GM19328 (cell line): ENCODE data around the gene GTF2IRD1.
"Not testable (repeated sequence)": the region's sequence is repeated elsewhere in the genome, so short reads cannot be mapped to it uniquely, and the experiment has no call there.

Experiments used
- ATAC-seq: cut with Tn5 transposase; IDR thresholded peaks from one replicate; pipeline ENCODE4 v1.9.1; 2021; ENCODE audit warnings: mild to moderate bottlenecking, moderate library complexity; ENCODE audit not compliant: unreplicated experiment

GTF2IRD1 gene

DNA sequence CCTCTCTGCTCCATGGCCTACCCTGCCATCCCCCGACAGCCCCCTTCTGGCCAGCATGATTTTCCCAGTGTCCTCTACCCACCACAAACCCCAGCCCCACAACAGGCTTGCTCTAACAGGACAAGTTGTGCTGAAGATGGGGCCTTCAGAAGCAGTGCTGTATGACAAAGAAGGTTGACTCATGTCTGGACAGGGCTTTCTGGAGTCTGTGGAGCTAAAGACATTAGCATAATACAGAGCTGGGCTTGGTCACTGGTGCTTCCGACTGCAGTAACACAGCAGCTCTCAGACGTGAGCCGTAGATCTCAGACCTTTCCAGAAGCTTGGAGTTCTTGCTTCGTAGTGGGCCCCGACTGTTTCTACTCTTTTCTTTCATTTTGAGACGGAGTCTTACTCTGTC, 100.5 kb downstream of the GTF2IRD1 start:
- no peak for ATAC-seq

DNA sequence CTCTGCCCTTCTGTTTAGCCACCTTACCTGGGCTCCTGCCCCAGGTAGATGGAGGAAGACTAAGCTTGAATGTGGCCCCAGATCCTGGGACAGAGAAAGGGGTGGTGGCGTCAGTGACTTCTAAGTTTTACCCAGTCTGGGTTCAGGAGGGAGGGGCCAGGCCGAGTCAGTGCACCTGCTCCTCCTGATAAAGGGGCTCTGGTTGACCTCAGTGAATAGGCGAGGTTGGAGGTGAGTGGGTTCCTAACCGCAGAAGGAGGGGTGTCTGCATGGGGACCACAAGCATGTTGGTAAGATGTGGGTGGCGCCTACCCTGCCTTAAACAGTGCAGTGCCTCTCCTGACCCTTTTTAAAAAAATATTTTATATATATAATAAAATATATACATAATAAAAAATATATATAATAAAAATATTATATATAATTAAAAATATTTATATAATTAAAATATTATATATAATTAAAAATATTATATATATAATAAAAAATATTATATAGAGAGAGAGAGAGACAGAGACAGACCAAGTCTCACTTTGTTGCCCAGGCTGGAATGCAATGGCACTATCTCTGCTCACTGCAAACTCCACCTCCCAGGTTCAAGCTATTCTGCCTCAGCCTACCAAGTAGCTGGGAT, 106.5 kb downstream of the GTF2IRD1 start:
- no peak for ATAC-seq

DNA sequence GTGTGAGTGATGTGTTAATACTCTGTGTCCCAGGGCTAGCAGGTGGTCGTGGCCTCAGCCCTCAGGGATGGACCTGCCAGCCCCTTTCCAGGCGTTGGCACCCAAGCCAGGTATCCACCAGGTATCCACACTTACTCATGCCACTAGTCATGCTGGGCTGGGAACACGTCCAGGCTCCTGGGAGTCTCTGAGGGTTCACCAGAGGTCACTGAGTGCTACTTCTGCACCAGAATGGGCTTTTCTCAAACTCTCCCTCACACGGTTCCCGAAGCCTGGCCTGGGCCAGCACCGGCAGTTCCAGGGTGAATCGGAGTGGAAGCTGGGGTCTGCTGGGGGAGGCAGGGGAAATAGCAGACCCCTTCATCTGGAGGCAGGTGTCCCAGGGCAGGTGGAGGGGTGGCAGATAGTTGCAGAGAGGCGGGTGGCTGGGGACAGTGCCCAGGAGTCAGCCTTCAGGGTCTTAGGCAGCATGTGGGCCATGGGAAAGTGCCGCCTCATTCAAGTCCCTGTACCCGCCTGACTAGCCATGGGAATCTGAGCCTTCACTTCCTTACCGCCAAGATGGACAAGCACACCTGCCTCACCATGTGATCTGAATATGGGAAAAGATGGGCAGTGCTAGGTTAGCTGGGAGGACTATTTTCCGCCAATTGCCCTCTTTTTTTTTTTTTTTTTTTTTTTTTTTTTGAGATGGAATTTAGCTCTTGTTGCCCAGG, 108.3 kb downstream of the GTF2IRD1 start:
- ATAC-seq, result no peak

DNA sequence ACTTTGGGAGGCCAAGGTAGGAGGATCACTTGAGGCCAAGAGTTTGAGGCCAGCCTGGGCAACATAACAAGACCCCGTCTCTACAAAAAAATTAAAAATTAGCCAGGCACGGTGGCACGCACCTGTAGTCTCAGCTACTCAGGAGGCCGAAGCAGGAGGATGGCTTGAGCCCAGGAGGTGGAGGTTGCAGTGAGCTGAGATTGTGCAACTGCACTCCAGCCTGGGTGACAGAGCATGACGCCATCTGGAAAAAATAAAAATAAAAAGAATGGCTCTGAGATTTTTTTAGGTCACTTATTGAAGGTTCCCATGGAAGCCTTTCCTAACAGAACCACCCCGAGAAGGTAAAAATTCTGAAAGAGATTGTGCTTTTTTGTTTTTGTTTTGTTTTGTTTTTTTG, 109.9 kb downstream of the GTF2IRD1 start:
- ATAC-seq, result not testable (repeated sequence)

DNA sequence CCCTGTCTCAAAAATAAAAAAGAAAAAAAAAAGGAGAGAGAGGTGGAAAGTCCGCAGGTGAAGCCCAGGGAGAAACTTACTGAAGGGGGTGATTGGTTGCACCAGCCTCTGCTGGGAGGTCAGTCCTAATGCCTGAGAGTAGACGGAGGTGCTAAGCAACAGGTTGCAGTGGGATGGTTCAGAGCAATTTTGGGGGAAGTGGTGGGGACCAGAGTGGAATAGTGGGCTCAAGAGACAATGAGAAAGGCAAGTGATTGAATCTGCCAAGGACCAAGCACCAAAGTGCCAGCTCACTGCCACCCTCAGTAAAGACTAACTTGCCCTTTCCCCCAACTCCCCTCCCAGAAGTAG, 113.6 kb downstream of the GTF2IRD1 start:
- ATAC-seq, result no peak

DNA sequence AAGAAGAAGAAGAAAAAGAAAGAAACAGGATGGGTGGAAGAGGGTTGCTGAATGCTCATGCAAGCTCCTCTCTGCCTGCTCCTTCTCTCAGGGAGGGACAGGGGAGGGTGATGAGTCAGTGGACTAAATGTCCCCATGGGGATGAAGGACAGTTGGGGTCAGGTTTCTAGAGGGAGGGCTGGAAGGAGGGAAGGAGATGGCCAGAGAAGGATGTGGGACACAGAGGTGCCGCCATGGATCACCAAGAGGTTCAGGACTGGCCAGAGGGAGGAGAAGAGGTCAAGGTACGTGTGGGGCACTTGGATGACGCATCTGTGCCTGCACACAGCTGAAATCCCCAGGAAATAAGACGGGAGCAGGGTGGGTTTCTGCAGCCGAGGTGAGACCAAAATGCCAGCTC, 115.0 kb downstream of the GTF2IRD1 start:
- ATAC-seq, result no peak

DNA sequence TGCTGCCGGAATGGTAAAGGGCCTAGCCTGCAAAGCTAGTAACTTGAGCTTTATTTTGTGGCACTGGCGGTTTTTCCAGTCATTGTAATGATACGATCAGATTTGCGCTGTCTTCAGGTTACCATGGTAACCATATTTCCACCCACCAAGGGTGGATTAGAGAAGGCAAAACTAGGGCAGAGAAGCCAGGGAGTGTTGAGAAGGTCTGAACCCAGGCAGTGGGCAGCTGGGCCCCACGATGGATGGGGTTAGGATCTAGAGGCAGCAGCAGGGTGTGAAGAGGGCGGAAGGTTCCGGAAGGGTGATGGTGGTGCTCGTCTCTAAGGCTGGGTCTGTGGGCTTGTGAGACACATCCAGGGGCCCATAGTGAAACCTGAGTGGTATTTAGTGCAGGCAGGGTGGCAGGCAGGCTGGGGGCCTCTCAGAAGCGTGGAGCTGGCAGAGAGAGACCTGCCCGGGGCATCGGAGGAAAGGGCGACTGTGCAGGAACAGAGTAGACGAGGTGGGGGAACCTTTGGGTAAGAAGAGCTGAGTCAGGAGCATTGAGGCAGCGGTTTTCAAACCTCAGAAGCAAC, 115.9 kb downstream of the GTF2IRD1 start:
- no peak for ATAC-seq

DNA sequence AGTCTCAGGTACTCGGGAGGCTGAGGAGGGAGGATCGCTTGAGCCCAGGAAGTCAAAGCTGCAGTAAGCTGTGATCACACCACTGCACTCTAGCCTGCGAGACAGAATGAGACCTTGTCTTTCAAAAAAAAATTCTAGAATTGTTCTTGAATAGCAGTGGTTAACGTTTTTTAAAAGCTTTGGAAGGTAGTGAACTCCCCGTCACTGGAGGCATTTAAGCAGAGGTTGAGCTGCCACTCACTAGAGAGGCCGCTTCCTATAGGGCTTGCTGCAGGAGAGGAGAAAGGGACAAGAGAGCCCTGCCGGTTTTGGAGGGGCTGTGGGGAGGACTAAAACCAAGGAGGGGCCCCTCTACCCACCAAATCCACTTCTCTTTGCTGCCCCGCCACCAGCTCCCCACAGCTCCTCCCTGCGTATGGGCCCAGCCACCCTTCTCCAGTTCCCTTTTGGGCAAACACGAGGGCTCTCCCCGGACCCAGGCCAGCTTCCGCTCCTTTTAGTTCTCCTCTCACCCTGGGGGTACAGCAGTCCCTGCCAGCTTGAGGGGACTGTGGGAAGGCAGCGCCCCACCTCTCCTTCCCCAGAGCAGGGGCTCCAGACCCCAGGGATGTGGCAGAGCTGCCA, 116.9 kb downstream of the GTF2IRD1 start:
- ATAC-seq, result no peak

DNA sequence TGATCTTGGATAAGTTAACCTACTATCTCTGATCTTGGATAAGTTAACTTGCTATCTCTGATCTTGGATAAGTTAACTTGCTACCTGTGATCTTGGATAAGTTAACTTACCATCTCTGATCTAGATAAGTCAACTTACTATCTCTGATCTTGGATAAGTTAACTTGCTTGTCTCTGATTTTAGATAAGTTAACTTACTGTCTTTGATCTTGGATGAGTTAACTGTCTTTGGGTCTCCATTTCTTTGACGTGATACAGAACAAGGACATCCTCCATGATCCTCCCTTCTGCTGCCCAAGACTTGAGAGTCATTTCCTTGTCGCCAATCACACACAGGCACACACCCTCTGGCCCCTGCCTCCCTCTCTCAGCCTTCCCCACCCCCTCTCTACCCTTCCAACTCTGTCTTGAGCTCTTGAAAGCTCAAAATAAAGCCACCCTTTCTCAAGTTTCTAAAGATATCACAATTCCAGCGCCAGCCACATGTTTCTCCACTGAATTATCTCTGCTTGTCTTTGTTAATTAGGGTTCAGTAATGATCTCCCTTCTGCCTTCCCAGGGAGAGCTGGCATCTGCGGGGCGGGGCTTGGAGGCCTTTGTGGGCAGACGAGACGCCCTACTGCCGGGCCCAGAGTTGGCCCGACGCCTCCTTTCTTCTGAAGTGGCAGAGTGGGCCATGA, 118.7 kb downstream of the GTF2IRD1 start:
- no peak for ATAC-seq

DNA sequence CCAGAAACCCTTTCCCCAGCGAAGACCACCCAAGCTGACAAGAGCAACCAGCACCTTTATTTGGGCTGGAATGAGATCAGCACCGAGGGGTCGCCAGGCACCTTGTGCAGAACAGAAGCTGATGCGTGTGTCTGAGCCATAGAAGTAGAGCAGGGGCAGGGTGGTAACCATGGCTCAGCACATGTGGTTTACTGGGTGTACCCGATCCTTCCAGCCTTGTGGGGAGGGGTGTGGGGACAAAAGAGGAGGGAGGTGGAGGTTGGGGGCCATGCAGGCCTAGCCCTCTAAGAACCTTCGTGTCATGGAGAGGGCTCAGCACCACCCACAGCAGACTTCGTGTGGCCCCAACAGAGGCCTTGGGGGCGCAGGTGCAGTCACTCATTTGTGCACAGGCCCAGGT, 119.8 kb downstream of the GTF2IRD1 start:
- no peak for ATAC-seq

DNA sequence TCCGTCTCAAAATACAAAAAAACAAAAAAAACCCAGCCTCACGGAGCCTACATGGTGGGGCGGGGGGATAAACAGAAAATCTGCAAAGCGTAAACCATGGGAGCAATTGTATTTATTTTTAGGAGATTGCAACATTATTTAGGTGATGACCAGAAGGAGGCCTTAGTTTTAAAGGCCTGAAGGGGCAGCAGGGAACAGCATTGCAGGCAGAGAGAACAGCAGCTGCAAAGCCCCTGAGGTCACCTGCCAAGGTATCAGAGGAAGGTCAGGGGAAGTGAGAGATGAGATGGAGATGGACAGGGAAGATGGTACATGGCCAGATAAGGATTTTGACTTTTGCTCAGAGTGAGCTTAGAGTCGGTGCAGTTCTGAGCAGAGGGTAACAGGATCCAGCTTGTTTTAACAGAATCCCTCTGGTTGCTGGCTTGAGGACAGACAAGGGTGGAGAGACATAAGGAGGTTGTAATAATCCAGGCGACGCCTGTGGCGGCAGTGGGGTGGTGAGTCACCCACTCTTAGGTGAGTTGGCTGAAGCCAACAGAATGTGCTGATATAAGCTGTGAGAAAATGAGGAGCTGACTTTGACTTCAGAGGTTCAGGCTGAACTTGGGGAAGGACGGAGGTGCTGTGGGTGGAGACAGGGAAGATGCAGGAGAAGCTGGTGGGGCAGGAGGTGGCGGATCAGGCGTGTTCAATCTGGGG, 121.5 kb downstream of the GTF2IRD1 start:
- no peak for ATAC-seq

DNA sequence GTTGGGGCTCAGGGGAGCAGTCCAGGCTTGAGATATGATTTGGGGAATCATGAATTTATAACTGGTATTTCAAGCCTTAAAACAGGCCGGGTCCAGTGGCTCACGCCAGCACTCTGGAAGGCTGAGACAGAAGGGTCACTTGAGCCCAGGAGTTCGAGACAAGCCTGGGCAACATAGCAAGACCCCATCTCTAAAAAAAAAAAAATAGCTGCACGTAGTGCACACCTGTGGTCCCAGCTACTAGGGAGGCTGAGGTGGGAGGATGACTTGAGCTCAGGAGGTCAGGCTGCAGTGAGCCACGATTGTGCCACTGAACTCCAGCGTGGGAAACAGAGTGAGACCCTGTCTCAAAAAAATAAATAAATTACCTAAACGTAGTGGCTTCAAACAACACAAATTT, 122.1 kb downstream of the GTF2IRD1 start:
- no peak for ATAC-seq

DNA sequence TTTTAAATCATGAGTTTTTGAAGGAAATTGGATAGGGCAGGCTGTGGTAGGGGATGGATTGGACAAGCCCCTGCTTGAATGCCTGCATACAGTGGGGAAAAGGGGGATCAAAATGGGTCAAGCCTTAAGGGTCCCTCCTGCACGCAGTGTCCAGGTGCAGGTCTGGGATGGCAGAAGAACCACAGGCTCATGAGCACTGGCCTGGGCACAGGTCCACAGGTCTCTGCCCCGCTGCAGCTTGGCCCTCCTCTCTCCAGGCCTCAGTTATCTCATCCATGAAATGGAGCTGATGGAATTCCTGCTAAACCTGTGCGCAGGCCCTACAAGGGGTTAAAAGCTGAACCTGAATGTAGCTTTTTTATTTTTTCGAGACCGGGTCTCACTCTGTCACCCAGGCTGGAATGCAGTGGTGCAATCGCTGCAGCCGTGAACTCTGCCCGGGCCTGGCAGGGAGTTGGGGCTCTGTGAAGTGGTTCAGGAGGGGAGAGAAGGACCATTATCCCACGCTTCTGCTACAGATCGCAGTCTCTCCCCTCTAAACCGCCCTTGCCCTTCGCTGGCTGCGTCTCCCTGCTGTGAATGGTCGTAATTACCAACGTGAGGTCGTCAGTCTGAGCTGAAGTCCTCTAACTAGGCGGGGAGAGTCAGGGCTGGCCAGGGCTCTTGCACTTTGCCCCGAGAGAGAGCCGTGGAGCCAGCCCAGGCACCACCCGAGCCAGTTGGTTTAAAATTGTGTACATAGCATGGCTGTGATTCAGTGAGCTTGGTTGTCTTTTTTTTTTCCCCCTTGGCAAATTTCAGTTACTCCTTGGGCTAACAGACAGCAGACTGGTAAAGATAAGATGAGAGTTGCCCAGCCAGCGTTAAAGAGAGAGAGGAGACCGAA, 126.3 kb downstream of the GTF2IRD1 start:
- no peak for ATAC-seq

DNA sequence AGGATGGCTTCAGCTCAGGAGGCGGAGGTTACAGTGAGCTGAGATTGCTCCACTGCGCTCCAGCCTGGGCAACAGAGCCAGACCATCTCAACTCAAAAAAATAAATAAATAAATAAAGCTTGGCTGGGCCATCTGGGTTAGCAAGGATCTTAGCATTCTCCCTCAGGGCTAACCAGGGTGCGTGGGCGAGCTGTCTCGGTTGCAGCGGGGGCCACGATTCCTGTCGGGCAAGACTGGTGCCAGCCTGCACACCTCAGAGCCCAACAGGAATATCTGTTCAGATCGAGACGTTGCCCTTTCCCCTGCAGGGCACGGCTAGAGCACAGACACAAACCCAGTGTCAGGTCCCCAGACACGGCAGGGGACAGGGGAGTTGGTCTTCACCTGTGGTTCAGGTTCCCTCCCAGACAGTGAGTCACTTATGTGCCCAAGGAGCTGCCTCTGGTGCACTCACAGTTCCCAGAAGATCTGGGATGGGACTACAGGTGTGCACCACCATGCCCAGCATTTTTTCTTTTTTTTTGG, 128.3 kb downstream of the GTF2IRD1 start:
- no peak for ATAC-seq

DNA sequence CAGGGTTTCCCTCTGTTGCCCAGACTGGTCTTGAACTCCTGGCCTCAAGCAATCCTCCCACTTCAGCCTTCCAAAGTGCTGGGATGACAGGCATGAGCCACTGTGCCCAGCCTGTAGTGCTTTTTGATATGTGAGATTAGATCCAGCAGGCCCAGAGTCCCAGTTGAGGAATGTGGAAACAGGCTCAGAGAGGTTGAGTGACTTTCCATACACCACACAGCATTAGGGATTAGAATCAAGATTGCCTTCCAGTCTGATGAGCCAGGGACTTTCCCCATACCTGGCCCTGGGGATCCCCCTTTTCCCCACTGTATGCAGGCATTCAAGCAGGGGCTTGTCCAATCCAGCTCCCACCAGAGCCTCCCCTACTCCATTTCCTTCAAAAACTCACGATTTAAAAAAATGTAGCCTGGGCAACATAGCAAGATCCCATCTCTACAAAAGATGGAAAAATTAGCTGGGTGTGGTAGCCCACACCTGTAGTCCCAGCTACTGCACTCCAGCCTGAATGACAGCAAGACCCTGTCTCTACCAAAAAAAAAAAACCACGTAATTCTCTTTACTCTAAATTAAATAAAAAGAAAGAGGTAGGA, 128.8 kb downstream of the GTF2IRD1 start:
- no peak for ATAC-seq

DNA sequence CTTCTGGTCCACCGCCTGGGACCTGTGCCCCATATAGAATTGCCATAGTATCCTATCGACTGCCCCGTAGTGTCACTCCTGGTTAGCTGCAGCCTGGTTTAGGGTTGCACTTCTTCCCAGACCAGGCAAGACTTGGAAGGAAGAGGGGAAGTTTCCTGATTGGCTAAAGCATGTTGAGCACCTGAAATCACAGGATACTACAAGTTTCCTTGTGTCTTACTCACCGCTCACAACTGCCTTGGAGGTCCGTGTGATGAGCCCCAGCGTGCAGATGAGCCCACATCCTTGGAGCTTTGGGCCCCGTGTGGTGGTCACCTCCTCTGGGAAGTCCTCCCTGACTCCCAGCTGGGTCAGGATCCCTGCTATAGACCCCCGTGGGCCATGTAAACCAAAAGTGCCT, 129.9 kb downstream of the GTF2IRD1 start:
- no peak for ATAC-seq

DNA sequence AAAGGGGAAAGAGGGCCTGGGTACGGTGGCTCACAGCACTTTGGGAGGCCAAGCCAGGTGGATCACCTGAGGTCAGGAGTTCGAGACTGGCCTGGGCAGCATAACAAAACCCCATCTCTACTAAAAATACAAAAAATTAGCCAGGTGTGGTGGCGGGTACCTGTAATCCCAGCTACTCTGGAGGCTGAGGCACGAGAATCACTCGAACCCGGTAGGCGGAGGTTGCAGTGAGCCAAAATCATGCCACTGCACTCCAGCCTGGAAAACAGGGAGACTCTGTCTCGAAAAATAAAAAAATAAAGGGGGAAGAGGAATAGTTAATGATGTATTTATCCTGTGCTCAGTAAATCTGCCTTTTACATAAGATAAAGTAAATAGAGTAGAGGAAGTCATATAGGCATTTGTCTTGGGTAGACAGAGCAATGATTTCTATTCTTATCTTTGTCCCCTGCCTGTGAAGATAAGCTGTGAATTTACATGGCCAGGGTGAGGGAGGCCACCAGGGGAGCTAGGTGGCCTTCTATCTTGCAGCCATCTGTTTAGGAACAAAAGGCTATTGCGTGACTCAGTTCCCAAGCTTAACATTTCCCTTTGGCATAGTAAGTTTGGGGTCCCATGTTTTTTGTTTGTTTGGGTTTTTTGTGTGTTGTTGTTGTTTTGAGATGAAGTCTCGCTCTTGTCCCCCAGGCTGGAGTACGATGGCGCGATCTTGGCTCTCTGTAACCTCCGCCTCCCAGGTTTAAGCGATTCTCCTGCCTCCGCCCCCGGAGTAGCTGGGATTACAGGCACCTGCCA, 130.7 kb downstream of the GTF2IRD1 start:
- no peak for ATAC-seq

DNA sequence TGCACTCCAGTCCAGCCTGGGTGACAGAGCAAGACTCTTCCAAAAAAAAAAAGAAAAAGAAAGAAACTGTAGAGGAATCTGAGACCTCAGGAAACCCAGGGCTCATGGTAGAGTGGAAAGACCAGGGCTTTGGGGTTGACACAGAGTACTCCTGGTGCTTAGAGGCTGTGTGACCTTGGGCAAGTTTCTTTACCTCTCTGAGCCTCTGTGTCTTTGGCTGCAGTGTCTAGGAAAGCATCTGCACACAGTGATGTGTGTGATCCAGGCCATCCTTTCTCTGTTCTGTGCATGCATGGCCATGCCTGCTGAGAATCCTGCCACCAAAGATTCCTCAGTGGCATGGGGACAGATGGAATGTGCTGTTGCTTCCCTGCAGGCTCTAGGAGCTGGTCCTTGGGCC, 132.1 kb downstream of the GTF2IRD1 start:
- ATAC-seq, result no peak
